Liver (tissue), 9 donors: Measurements from ENCODE around the gene FSIP1. TPM values are rescaled to one million over a fixed set of nuclear protein-coding genes. Genes with fewer than 3 reads are reported as not detected.

Experiments used
- DNase-seq: peaks from one replicate; pipeline ENCODE4 v3.0.0-alpha.2; 2017; ENCODE audit warnings: low spot score
- H3K27ac ChIP-seq, 2 donors: one replicate each; pipeline ENCODE4 v1.7.0; 2013; ENCODE audit warnings: inconsistent platforms in 2 of 2, low read length in 2 of 2, control low read depth in 1 of 2, low read depth in 1 of 2, mild to moderate bottlenecking in 1 of 2
- H3K27me3 ChIP-seq, 4 donors: one replicate each; pipeline versions ENCODE4 v1.6.1 to v1.7.0; 2013; ENCODE audit warnings: low read length in 3 of 4, inconsistent platforms in 1 of 4, mild to moderate bottlenecking in 1 of 4, moderate library complexity in 1 of 4; ENCODE audit not compliant: control insufficient read depth in 4 of 4, insufficient read depth in 4 of 4
- H3K36me3 ChIP-seq, 4 donors: one replicate each; pipeline versions ENCODE4 v1.6.1 to v1.7.0; 2013; ENCODE audit warnings: low read length in 3 of 4, mild to moderate bottlenecking in 3 of 4, low read depth in 1 of 4, moderate library complexity in 1 of 4; ENCODE audit not compliant: control insufficient read depth in 4 of 4, insufficient read depth in 3 of 4
- H3K4me1 ChIP-seq, 4 donors: one replicate each; pipeline versions ENCODE4 v1.6.1 to v1.7.0; 2013; ENCODE audit warnings: low read length in 3 of 4, mild to moderate bottlenecking in 3 of 4, moderate library complexity in 1 of 4; ENCODE audit not compliant: control insufficient read depth in 4 of 4, insufficient read depth in 4 of 4
- H3K4me3 ChIP-seq, 3 donors: one replicate each; pipeline versions ENCODE4 v1.6.1 to v1.7.0; 2013; ENCODE audit warnings: low read length in 3 of 3, control low read depth in 1 of 3, low read depth in 1 of 3, mild to moderate bottlenecking in 1 of 3
- H3K9ac ChIP-seq, 2 donors: one replicate each; pipeline ENCODE4 v1.7.0; 2013; ENCODE audit warnings: low read length in 2 of 2, mild to moderate bottlenecking in 2 of 2, moderate library complexity in 2 of 2, control low read depth in 1 of 2, low read depth in 1 of 2
- H3K9me3 ChIP-seq, 4 donors: one replicate each; pipeline versions ENCODE4 v1.6.1 to v1.7.0; 2013; ENCODE audit warnings: low read length in 3 of 4; ENCODE audit not compliant: control insufficient read depth in 4 of 4
- ATF3 ChIP-seq: IDR thresholded peaks from 2 replicates; pipeline ENCODE4 v1.6.1; 2016; ENCODE audit warnings: antibody characterized with exemption
- CTCF ChIP-seq: fragments of 150-350 bp; IDR thresholded peaks from 2 replicates; pipeline ENCODE4 v1.5.1; 2017; ENCODE audit warnings: improper control_type of control experiment, low read depth, low read length; ENCODE audit not compliant: missing input control
- EGR1 ChIP-seq, 2 donors: IDR thresholded peaks; 2 replicates each; pipeline ENCODE4 v1.6.1; 2016 to 2018; ENCODE audit warnings: antibody characterized with exemption in 2 of 2, low read depth in 2 of 2
- FOXA1 ChIP-seq: IDR thresholded peaks from 2 replicates; pipeline ENCODE4 v1.6.1; 2016; ENCODE audit warnings: antibody characterized with exemption
- FOXA2 ChIP-seq: IDR thresholded peaks from 2 replicates; pipeline ENCODE4 v1.6.1; 2016; ENCODE audit warnings: antibody characterized with exemption
- GABPA ChIP-seq, 2 donors: IDR thresholded peaks in 1 of 2; conservative IDR thresholded peaks in 1 of 2; 2 replicates each; pipeline ENCODE4 v1.6.1; 2016; ENCODE audit warnings: antibody characterized with exemption in 2 of 2, mild to moderate bottlenecking in 1 of 2, moderate library complexity in 1 of 2
- HNF4A ChIP-seq, 2 donors: conservative IDR thresholded peaks; 2 replicates each; pipeline ENCODE4 v1.6.1; 2016; ENCODE audit warnings: antibody characterized with exemption in 2 of 2, mild to moderate bottlenecking in 2 of 2
- HNF4G ChIP-seq: IDR thresholded peaks from 2 replicates; pipeline ENCODE4 v1.6.1; 2016; ENCODE audit warnings: antibody characterized with exemption
- JUND ChIP-seq, 2 donors: IDR thresholded peaks; 2 replicates each; pipeline ENCODE4 v1.6.1; 2016; ENCODE audit warnings: antibody characterized with exemption in 2 of 2
- MAX ChIP-seq: IDR thresholded peaks from 2 replicates; pipeline ENCODE4 v1.6.1; 2016; ENCODE audit warnings: antibody characterized with exemption
- NR2F2 ChIP-seq: IDR thresholded peaks from 2 replicates; pipeline ENCODE4 v1.6.1; 2016; ENCODE audit warnings: antibody characterized with exemption
- RAD21 ChIP-seq, 2 donors: IDR thresholded peaks; 2 replicates each; pipeline ENCODE4 v1.6.1; 2016; ENCODE audit warnings: antibody characterized with exemption in 2 of 2, mild to moderate bottlenecking in 2 of 2
- REST ChIP-seq: IDR thresholded peaks from 2 replicates; pipeline ENCODE4 v1.6.1; 2016; ENCODE audit warnings: antibody characterized with exemption, mild to moderate bottlenecking
- RXRA ChIP-seq, 2 donors: IDR thresholded peaks; 2 replicates each; pipeline ENCODE4 v1.6.1; 2017 to 2018; ENCODE audit warnings: antibody characterized with exemption in 2 of 2, mild to moderate bottlenecking in 1 of 2
- SP1 ChIP-seq: IDR thresholded peaks from 2 replicates; pipeline ENCODE4 v1.6.1; 2018; ENCODE audit warnings: antibody characterized with exemption, mild to moderate bottlenecking
- TAF1 ChIP-seq: conservative IDR thresholded peaks from 2 replicates; pipeline ENCODE4 v1.6.1; 2016; ENCODE audit warnings: antibody characterized with exemption, mild to moderate bottlenecking
- YY1 ChIP-seq: IDR thresholded peaks from 2 replicates; pipeline ENCODE4 v1.6.1; 2016; ENCODE audit warnings: antibody characterized with exemption, mild to moderate bottlenecking
- WGBS: extraction: QIAGEN DNeasy Blood & Tissue Kit; methylation state at CpG from one replicate; pipeline ENCODE4 v1.1.7; 2013; 5-methylcytosine and 5-hydroxymethylcytosine counted together
- polyA plus RNA-seq, 2 donors: library from polyadenylated mRNA; stranded (reverse) in 1 of 2; unstranded in 1 of 2; fragments of 200-250 nt in 1 of 2; fragments of >200 nt in 1 of 2; fragmentation: Nextera tagmentation in 1 of 2; extraction: Ambion mirVana in 1 of 2; gene quantifications; one replicate each; pipeline versions ENCODE4 v1.2.1 to v1.2.3, GENCODE V29; 2013 to 2015
- total RNA-seq, 2 donors: library from RNA; depleted of rRNA; stranded (reverse); fragments of >200 nt; gene quantifications; one replicate each; pipeline ENCODE4 v1.2.3, GENCODE V29; 2014
- TF ChIP-seq, protein P1 (sequence below): IDR thresholded peaks from 2 replicates; pipeline ENCODE4 v1.6.1; 2016; ENCODE audit warnings: antibody characterized with exemption
- donor health status: healthy.
- donor health status: healthy.
- donor health status: healthy.
- donor health status: healthy.
- donor health status: healthy.

Gene FSIP1
- total and polyA plus RNA-seq, 4 donors: 0.05 to 0.29 (median 0.13) TPM

DNA sequence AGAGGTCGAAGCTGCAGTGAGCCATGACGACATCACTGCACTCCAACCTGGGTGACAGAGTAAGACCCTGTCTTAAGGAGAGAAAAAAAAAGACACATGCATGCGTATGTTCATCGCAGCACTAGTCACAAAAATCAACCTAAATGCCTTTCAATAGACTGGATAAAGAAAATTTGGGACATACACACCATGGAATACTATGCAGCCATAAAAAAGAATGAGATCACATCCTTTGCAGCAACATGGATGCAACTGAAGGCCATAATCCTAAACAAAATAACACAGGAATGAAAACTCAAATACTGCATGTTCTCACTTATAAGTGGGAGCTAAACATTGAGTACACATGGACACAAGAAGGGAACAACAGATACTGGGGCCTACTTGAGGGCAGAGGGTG lies 53.1 kb downstream of the FSIP1 start:
- no peak for DNase-seq
- Histone ChIP-seq H3K27ac (no peak overlapping the region), H3K36me3 (no peaks in the 10 kb centered on the region), H3K9me3 (no peaks in the 10 kb centered on the region), H3K27me3 (no peaks in the 10 kb centered on the region), H3K4me3 (no peak overlapping the region), H3K4me1 (no peaks in the 10 kb centered on the region), H3K9ac (no peak overlapping the region)
- TF ChIP-seq FOXA2 (no peak), TAF1 (no peak), NR2F2 (no peak), ATF3 (no peak), REST (no peak), SP1 (no peak), MAX (no peak), FOXA1 (no peak), YY1 (no peak), EGR1 (IDR thresholded peaks at IDR 0.05; ENCODE audit: low read depth in 2 of 2) (no peak), RAD21 (IDR thresholded peaks at IDR 0.05) (no peak), RXRA (IDR thresholded peaks at IDR 0.05) (no peak), HNF4A (conservative IDR thresholded peaks at IDR 0.05) (no peak), JUND (IDR thresholded peaks at IDR 0.05) (no peak), GABPA (IDR thresholded peaks at IDR 0.05 in 1 of 2, conservative IDR thresholded peaks at IDR 0.05 in 1 of 2) (no peak), HNF4G (no peak)
- TF ChIP-seq, protein P1, sequence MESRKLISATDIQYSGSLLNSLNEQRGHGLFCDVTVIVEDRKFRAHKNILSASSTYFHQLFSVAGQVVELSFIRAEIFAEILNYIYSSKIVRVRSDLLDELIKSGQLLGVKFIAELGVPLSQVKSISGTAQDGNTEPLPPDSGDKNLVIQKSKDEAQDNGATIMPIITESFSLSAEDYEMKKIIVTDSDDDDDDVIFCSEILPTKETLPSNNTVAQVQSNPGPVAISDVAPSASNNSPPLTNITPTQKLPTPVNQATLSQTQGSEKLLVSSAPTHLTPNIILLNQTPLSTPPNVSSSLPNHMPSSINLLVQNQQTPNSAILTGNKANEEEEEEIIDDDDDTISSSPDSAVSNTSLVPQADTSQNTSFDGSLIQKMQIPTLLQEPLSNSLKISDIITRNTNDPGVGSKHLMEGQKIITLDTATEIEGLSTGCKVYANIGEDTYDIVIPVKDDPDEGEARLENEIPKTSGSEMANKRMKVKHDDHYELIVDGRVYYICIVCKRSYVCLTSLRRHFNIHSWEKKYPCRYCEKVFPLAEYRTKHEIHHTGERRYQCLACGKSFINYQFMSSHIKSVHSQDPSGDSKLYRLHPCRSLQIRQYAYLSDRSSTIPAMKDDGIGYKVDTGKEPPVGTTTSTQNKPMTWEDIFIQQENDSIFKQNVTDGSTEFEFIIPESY: no peak
- WGBS: 95% methylated on average over 4 of the region's 4 CpGs

- no peaks in the 10 kb centered on the region for H3K9me3 ChIP-seq
- 94% methylated on average over 2 of the region's 2 CpGs for WGBS
- DNase-seq: no peak
- no peak overlapping the region for H3K27ac ChIP-seq
- H3K4me1 ChIP-seq: no peaks in the 10 kb centered on the region
- H3K4me3 ChIP-seq: no peak overlapping the region
- H3K36me3 ChIP-seq: no peaks in the 10 kb centered on the region
- no peaks in the 10 kb centered on the region for H3K27me3 ChIP-seq
- H3K9ac ChIP-seq: no peak overlapping the region
- TF ChIP-seq EGR1 (IDR thresholded peaks at IDR 0.05; ENCODE audit: low read depth in 2 of 2) (no peak), HNF4A (conservative IDR thresholded peaks at IDR 0.05) (no peak), HNF4G (no peak), JUND (IDR thresholded peaks at IDR 0.05) (no peak), FOXA1 (no peak), CTCF (no peak), ATF3 (no peak), SP1 (no peak), TAF1 (no peak), RXRA (IDR thresholded peaks at IDR 0.05) (no peak), MAX (no peak), FOXA2 (no peak), YY1 (no peak), RAD21 (IDR thresholded peaks at IDR 0.05) (no peak), GABPA (IDR thresholded peaks at IDR 0.05 in 1 of 2, conservative IDR thresholded peaks at IDR 0.05 in 1 of 2) (no peak), NR2F2 (no peak)
- TF ChIP-seq, protein P1: no peak
These were observed 53.8 kb downstream of the FSIP1 start for GRCh38 chr15:39728845-39729244.
